Heart right ventricle (tissue), 16 donors: ENCODE data around the gene MRGPRG. TPM values are rescaled to one million over a fixed set of nuclear protein-coding genes. Genes with fewer than 3 reads are reported as not detected.
"Not testable (repeated sequence)": the region's sequence is repeated elsewhere in the genome, so short reads cannot be mapped to it uniquely, and the experiment has no call there.

Experiments
- ATAC-seq, 8 donors: fragments of 200-7000 bp; cut with Tn5 transposase; one replicate each; pipeline ENCODE4 v1.9.1; 2020; ENCODE audit warnings: mild to moderate bottlenecking in 8 of 8, moderate library complexity in 8 of 8, moderate number of reproducible peaks in 1 of 8
- DNase-seq, 2 donors: peaks; one replicate each; pipeline ENCODE4 v3.0.0-alpha.2; 2020
- H3K27ac ChIP-seq, 10 donors: fragments of 200-600 bp; sonication (generic) in 2 of 10; one replicate each; pipeline versions ENCODE4 v1.5.0 to v1.8.0; 2020 to 2022; ENCODE audit warnings: mild to moderate bottlenecking in 3 of 10
- H3K27me3 ChIP-seq, 7 donors: fragments of 200-600 bp; one replicate each; pipeline ENCODE4 v1.8.0; 2021 to 2022; ENCODE audit warnings: mild to moderate bottlenecking in 2 of 7
- H3K36me3 ChIP-seq, 9 donors: fragments of 200-600 bp; sonication (generic) in 1 of 9; one replicate each; pipeline versions ENCODE4 v1.5.0 to v1.8.0; 2020 to 2022; ENCODE audit warnings: mild to moderate bottlenecking in 2 of 9
- H3K4me1 ChIP-seq, 9 donors: fragments of 200-600 bp; sonication (generic) in 1 of 9; one replicate each; pipeline versions ENCODE4 v1.5.0 to v1.8.0; 2020 to 2022; ENCODE audit warnings: mild to moderate bottlenecking in 4 of 9
- H3K4me3 ChIP-seq, 10 donors: fragments of 200-600 bp; sonication (generic) in 2 of 10; one replicate each; pipeline versions ENCODE4 v1.5.0 to v1.8.0; 2020 to 2022; ENCODE audit warnings: mild to moderate bottlenecking in 7 of 10, moderate library complexity in 2 of 10
- H3K9me3 ChIP-seq, 11 donors: fragments of 200-600 bp in 10 of 11; sonication (generic) in 2 of 11; one replicate each; pipeline versions ENCODE4 v1.5.0 to v1.8.0; 2013 to 2022; ENCODE audit warnings: mild to moderate bottlenecking in 2 of 11, control low read depth in 1 of 11, moderate library complexity in 1 of 11
- WGBS, 2 donors: extraction: QIAGEN DNeasy Blood & Tissue Kit; methylation state at CpG; one replicate each; pipeline ENCODE4 v1.1.7; 2013; ENCODE audit warnings: inconsistent platforms in 1 of 2; 5-methylcytosine and 5-hydroxymethylcytosine counted together
- intact Hi-C, 10 donors: fragments of 100-400 bp; cut with DNase I; formaldehyde crosslinking; loops; one replicate each; pipeline versions ENCODE4 v1.11.1 to v1.14.2; 2022
- polyA plus RNA-seq, 2 donors: library from polyadenylated mRNA; stranded (reverse); fragments of 200-250 nt; gene quantifications; one replicate each; pipeline ENCODE4 v1.2.3, GENCODE V29; 2013
- total RNA-seq, 10 donors: library from RNA; stranded (reverse); fragmentation: NEBNext Ultra II Directional in 3 of 10; extraction: Animal tissue kit (Norgen Biotek cat#: 25700) in 3 of 10; gene quantifications; one replicate each; pipeline versions ENCODE4 v1.2.1 to v1.2.4, GENCODE V29; 2021 to 2023
- TF ChIP-seq, protein P1 (sequence below), 9 donors: fragments of 200-600 bp; sonication (generic) in 2 of 9; IDR thresholded peaks; one replicate each; pipeline versions ENCODE4 v1.5.0 to v1.8.0; 2021 to 2022; ENCODE audit warnings: antibody characterized with exemption in 9 of 9, mild to moderate bottlenecking in 5 of 9, moderate library complexity in 1 of 9
- donor health status: Arrhythmogenic right ventricular cardiomyopathy.
- donor health status: ischemic (EF 13 %, LVEDD 7.1; RV severe dilation, severe dysfunction).
- donor health status: healthy with polysubstance abuse.
- donor health status: DM: no; HTN: yes; CAD: no.
- donor health status: DM: no; HTN: no; CAD: no.
- donor health status: ischemic (EF 25% LVEDD 6.9; RV normal size, moderate dysfunction).
- donor health status: ischemic (EF 25% LVEDD 5.7; RV mildly dilated, moderate dysfunction).
- donor health status: healthy.
- donor health status: DM: yes; HTN: yes; CAD: no.
- donor health status: Ischemic cardiomyopathy.
- donor health status: ischemic (EF 35%, LVEDD 5.7; RV mildly dilated, moderate dysfunction).
- donor health status: nonischemic (EF 11% LVEDD 7.7; RV severe dilation, severe dysfunction).
- donor health status: DM: yes; HTN: yes; CAD: no.
- donor health status: PGD.
- donor health status: ischemic (EF 29% LVEDD 5.4; RV normal size, mild dysfunction).
- donor health status: nonischemic (EF 23%, LVEDD 6.1; RV moderate dilation, normal function).

Gene MRGPRG
- total and polyA plus RNA-seq, 12 donors: not detected

DNA sequence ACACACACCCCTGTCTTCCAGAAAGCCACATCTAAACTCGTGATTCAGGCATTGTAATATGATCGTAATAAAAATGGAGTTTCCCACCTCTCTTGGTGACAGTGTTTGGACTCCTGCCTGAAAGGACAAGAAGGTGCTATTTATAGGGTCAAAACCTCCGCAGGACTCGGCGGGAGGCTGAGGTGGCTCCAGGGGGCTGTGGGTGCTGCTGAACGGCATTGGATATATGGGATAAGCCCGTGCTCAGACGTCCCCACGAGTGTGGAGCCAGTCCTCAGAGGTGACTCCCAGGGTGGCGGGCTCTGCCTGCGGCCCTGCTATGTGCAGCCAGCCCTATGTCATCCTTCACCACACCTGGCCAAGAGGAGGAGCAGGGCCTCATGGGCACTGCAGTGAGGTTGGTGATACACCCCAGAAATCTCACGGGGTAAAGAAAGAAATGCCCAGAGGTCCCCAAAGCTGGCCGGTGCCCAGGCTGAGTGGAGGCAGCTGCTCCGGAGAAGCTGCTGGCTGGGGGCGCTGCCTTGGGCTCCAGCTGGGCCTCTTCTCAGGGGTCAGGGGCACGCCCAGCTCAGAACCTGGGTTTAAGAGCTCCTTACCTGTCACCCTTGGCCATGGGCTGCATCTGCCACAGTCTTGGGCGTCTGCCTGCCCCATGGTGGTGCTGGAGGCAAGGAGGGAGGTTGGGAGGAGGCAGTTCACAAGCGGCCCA is 48.4 kb downstream of the MRGPRG start:
- Histone ChIP-seq H3K4me3 (peak overlapping the region in 6 of 10 donors; percentile 40 to 51 (median 45)), H3K4me1 (peaks cover 4 to 30% (median 23%) of the 10 kb centered on the region in 9 donors), H3K27ac (peak overlapping the region in 7 of 10 donors; percentile 37 to 78 (median 59)), H3K9me3 (no peaks in the 10 kb centered on the region), H3K27me3 (peaks cover 0 to 26% (median 0%) of the 10 kb centered on the region in 7 donors), H3K36me3 (no peaks in the 10 kb centered on the region)
- DNase-seq: no peak
- intact Hi-C loops: no loop called here
- 45 to 49% methylated on average over 18 of the region's 18 CpGs for WGBS, 2 donors
- ATAC-seq: peak in 6 of 8 donors; percentile 9 to 32 (median 22)
- TF ChIP-seq, protein P1, sequence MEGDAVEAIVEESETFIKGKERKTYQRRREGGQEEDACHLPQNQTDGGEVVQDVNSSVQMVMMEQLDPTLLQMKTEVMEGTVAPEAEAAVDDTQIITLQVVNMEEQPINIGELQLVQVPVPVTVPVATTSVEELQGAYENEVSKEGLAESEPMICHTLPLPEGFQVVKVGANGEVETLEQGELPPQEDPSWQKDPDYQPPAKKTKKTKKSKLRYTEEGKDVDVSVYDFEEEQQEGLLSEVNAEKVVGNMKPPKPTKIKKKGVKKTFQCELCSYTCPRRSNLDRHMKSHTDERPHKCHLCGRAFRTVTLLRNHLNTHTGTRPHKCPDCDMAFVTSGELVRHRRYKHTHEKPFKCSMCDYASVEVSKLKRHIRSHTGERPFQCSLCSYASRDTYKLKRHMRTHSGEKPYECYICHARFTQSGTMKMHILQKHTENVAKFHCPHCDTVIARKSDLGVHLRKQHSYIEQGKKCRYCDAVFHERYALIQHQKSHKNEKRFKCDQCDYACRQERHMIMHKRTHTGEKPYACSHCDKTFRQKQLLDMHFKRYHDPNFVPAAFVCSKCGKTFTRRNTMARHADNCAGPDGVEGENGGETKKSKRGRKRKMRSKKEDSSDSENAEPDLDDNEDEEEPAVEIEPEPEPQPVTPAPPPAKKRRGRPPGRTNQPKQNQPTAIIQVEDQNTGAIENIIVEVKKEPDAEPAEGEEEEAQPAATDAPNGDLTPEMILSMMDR (IDR thresholded peaks at IDR 0.05): no peak

GRCh38 chr11:3169255-3170043 is 49.2 kb downstream of the MRGPRG start:
- H3K9me3 ChIP-seq: no peaks in the 10 kb centered on the region
- intact Hi-C loops: loop anchor here in 2 of 10 donors (5.0 to 10.0 kb wide), 2 partner anchors 43 to 55 kb away; no protein-coding TSS in a partner anchor
- H3K36me3 ChIP-seq: no peaks in the 10 kb centered on the region
- peak in 7 of 8 donors; percentile 38 to 76 (median 66) for ATAC-seq
- peak overlapping the region in 9 of 10 donors; percentile 18 to 51 (median 44) for H3K4me3 ChIP-seq
- peak overlapping the region in 9 of 10 donors; percentile 2 to 78 (median 59) for H3K27ac ChIP-seq
- TF ChIP-seq, protein P1 (IDR thresholded peaks at IDR 0.05): peak in 2 of 9 donors; percentile 29 to 36
- WGBS, 2 donors: 1 to 2% methylated on average over 27 to 31 of the region's 31 CpGs
- H3K27me3 ChIP-seq: peaks cover 0 to 26% (median 0%) of the 10 kb centered on the region in 7 donors
- peak; percentile 61 to 62 for DNase-seq
- peaks cover 4 to 30% (median 25%) of the 10 kb centered on the region in 9 donors for H3K4me1 ChIP-seq

GRCh38 chr11:3168742-3169254 is 49.8 kb downstream of the MRGPRG start:
- WGBS, 2 donors: 78 to 79% methylated on average over 17 of the region's 17 CpGs
- peak overlapping the region in 8 of 10 donors; percentile 21 to 51 (median 44) for H3K4me3 ChIP-seq
- DNase-seq, H3K36me3 ChIP-seq, H3K9me3 ChIP-seq: not testable (repeated sequence)
- peak in 2 of 8 donors; percentile 1 to 6 for ATAC-seq
- intact Hi-C loops: loop anchor here in 2 of 10 donors (5.0 to 10.0 kb wide), 2 partner anchors 44 to 54 kb away; no protein-coding TSS in a partner anchor
- H3K4me1 ChIP-seq: peaks cover 4 to 37% (median 32%) of the 10 kb centered on the region in 9 donors
- peak overlapping the region in 4 of 10 donors; percentile 50 to 72 (median 64) for H3K27ac ChIP-seq
- H3K27me3 ChIP-seq: peaks cover 0 to 26% (median 0%) of the 10 kb centered on the region in 7 donors

Other genes starting within 250 kb of the MRGPRG start
- 100 to 1,000 TPM; 167 to 233 (median 191) TPM for gene NAP1L4, start 226.5 kb downstream of the MRGPRG start, total RNA-seq
- gene NAP1L4, start 226.5 kb downstream of the MRGPRG start, polyA plus RNA-seq: 100 to 1,000 TPM in 1 of 2 donors, 10 to 100 TPM in 1; 98.5 to 102 TPM
- gene CARS1, start 161.4 kb downstream of the MRGPRG start, total RNA-seq: 10 to 100 TPM; 12.5 to 24.6 (median 15.9) TPM
- gene CARS1, start 161.4 kb downstream of the MRGPRG start, polyA plus RNA-seq: 10 to 100 TPM; 14.8 to 24.2 TPM
- 10 to 100 TPM; 12.7 to 18.2 (median 15.5) TPM for gene OSBPL5, start 53.5 kb downstream of the MRGPRG start, total RNA-seq
- 10 to 100 TPM; 10.4 to 18.7 TPM for gene OSBPL5, start 53.5 kb downstream of the MRGPRG start, polyA plus RNA-seq
- 1 to 10 TPM in 2 of 10 donors, under 1 TPM in 7, not detected in 1; 0.21 to 2.5 (median 0.51) TPM for gene MRGPRE, start 13.6 kb upstream of the MRGPRG start, total RNA-seq
- gene MRGPRE, start 13.6 kb upstream of the MRGPRG start, polyA plus RNA-seq: not detected
- 10 to 100 TPM in 7 of 10 donors, 1 to 10 TPM in 3; 7.7 to 14.2 (median 11.1) TPM for gene ZNF195, start 160.3 kb upstream of the MRGPRG start, total RNA-seq
- gene ZNF195, start 160.3 kb upstream of the MRGPRG start, polyA plus RNA-seq: 10 to 100 TPM in 1 of 2 donors, 1 to 10 TPM in 1; 6.4 to 11.8 TPM